T-helper 2 cell treated with Interferon-gamma antibody and Interleukin-4, amounts not matched to agents 100 ng/mL and 5 ng/mL, for 36 hours (primary cell): ENCODE data around the gene C16orf96. TPM values are rescaled to one million over a fixed set of nuclear protein-coding genes. Genes with fewer than 3 reads are reported as not detected.

Experiments
- intact Hi-C: fragments of 100-400 bp; cut with micrococcal nuclease; formaldehyde crosslinking; loops from one replicate; pipeline ENCODE4 v1.15.1; 2023
- total RNA-seq: library from RNA; stranded (reverse); gene quantifications from 2 replicates; pipeline ENCODE4 v1.2.3, GENCODE V29; 2022

C16orf96 gene
- total RNA-seq, 1 donor from 2014 or later: 0.05 TPM

DNA sequence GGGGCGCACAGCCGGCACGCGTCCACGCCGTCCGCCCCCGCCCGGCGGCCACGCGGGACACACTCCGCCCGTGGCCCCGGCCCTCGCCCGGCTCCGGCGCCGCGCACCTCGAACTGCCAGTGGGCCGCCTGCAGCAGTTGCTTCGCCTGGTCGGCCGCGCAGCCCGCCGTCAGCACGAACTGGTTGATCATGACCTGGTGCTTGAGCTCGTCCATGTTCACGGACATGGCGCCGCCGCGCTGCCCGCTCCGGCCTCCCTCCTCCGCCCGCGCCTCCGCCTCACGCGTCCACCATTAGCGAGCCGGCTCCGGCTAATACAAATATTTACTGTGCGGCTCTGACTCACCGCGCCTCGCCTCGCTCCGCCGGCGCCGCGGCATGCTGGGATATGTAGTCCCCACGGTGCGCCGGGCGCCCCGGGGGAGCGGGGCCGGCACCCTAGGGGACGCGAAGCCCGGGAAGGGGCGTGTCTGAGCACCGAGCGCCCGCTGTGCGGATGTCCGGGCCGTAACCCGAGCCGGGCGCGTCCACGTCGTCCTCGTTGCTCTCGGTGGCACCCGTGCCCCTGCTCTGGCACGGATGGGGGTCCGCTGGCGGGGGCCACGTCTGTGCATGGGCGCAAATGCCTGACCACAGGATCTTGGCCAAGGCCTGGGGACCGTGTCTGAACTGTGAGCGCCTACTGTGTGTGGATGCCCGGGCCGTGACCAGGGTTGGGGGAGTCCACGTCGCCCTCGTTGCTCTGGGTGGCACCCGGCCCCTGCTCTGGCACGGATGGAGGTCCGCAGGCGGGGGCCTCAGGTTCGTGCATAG is 58.6 kb downstream of the C16orf96 start, which contains the start of gene UBALD1:
UBALD1 (minus strand) TSS at position 318 of the 813 bp plus-strand sequence; CDS start at position 227, 91 bp downstream.
- intact Hi-C loops: loop anchor here (2.0 to 10.0 kb wide), 5 partner anchors 110 to 340 kb away; partner anchors contain the start of genes DNAJA3, TFAP4 and ZNF500

DNA sequence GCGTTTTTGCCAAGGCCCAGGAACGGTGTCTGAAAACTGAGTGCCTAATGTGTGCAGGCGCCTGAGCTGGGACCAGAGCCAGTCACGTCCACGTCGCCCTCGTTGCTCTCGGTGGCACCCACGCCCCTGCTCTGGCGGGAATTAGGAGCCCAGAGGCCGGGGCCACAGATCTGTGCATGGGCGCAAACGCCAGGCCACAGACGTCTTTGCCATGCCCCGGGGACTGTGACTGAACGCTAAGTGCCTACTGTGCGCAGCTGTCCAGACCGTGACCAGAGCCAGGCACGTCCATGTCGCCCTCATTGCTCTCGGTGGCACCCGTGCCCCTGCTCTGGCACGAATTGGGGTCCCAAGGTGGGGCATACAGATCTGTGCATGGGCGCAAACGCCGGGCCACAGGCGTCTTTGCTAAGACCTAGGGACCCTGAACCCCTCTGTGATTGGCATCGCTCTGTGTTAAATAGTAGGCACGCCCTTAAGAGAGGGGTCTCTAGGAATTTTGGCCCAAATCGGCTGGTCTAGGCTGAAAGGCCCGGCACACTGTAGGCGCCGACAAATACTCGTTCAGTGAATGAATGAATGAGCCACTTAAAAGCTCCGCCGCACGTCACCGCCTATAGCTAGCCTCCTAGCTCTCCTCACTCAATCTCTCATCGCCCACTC is 59.4 kb downstream of the C16orf96 start:
- intact Hi-C loops: loop anchor here (1.0 to 10.0 kb wide), 12 partner anchors 9 to 343 kb away; partner anchors contain the start of genes ANKS3, CDIP1, DNAAF8 and DNAJA3

DNA sequence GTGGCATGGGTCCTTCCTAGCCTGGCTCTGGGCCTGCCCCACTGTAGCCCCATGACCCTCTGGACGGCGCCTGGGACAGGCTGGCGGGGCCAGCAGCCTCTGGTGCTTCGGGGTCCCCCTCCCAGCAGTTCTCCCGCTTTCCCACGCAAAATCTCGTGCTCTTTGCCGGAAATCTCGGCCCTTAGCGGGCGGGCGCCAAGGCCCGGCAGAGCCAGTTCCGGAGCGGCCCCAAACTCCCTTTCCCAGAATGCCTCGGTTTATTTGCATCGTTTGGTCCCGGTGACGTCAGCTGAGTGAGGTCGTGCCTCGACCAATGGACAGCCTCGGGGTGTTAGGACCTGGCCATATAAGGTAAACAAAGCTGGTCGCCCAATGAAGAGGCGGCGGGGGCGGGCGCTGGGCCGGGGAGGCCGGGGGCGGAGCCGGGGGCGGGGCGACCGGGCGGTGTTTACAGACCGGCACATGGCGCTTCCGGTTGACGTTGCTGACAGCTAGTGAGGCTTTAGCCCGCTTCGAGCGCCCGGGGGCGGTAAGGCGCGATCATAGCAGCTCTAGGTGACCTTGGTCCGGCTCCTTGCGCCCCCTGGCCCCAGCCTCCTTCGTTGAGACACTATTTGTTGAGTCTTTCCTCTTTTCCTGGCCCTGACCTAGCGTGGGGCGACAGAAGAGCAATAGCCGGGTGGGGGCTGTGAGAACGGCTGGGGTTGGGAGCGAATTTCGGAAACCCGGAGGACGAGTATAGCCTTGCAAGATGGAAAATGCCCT is 60.1 kb downstream of the C16orf96 start:
- intact Hi-C loops: loop anchor here (1.0 to 10.0 kb wide), 11 partner anchors 8 to 342 kb away; partner anchors contain the start of genes ANKS3, CDIP1, DNAAF8 and HMOX2

DNA sequence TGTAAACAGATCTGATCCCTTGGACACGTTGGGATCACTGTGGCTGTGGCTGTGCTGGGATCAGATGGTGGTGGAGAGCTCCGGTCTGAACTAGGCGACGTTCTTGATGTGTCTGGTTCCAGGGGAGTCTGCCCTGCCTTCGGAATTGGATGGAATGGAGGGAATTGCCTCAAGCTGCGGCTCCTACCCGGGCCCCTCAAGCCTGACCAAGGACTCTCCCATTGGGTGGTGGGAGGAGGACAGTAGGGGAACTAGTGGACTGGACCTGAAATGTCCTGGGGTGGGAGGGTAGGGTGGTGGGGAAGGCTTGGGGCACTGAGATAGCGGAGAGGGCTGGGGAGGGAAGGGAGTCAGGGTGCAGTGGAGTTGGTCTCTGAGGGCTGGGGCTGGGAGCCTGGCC is 61.7 kb downstream of the C16orf96 start:
- intact Hi-C loops: loop anchor here (2.0 to 10.0 kb wide), 7 partner anchors 75 to 343 kb away; partner anchors contain the start of genes ANKS3, DNAAF8, HMOX2 and NUDT16L1

DNA sequence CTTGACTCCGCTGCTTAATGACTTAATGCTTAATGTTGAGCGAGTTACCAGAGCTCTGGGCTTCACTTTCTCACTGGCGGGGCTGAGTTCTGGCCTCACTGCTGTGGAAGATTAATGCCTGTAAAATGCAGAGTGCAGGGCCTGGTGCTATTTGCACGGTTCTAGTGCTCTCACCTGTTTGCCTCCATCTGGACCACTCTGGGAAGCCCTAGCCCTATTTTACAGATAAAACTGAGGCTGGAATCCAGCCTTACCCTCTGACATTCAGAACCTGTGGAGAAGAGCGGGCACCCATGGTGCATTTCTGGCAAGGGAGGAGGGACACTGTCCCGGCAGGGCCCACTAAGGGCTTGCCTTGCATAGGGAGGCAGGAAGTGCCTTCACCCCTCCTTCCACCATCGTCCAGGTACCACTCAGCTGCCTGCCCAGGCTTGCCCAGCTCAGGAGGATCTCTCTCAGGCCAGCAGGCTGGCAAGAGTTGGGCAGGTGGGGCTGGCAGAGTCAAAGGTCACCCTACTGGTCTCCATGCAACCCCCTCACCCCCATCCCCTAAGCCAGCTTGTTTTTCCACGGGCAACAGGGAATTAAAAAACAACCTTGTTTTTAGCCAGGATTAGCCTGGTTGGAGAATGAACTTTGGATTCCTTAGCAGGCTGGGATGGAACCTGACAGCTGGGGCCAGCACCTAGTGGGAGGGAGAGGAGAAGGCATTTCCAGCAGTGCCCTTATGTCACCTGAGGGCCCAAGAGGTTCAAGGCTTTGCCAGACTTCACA is 62.7 kb downstream of the C16orf96 start:
- intact Hi-C loops: loop anchor here (5.0 to 10.0 kb wide), 4 partner anchors 114 to 344 kb away; partner anchors contain the start of genes TFAP4 and ZNF500

DNA sequence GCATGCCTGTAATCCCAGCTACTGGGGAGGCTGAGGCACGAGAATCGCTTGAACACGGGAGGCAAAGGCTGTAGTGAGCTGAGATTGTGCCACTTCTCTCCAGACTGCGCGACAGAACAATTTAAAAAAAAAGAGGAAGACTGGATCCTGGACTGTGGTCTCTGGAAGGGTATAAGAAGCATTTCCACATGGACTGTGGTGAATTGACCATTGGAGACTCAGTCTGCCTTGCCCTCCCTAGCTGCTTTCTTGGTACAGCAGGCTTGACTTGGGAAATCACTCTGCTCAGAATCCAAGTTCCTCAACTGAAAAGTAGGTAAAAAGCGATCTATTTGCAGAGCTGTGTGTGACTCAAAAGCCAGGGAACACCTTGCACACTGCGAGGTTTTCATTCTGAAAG is 67.5 kb downstream of the C16orf96 start:
- intact Hi-C loops: no loop called here

DNA sequence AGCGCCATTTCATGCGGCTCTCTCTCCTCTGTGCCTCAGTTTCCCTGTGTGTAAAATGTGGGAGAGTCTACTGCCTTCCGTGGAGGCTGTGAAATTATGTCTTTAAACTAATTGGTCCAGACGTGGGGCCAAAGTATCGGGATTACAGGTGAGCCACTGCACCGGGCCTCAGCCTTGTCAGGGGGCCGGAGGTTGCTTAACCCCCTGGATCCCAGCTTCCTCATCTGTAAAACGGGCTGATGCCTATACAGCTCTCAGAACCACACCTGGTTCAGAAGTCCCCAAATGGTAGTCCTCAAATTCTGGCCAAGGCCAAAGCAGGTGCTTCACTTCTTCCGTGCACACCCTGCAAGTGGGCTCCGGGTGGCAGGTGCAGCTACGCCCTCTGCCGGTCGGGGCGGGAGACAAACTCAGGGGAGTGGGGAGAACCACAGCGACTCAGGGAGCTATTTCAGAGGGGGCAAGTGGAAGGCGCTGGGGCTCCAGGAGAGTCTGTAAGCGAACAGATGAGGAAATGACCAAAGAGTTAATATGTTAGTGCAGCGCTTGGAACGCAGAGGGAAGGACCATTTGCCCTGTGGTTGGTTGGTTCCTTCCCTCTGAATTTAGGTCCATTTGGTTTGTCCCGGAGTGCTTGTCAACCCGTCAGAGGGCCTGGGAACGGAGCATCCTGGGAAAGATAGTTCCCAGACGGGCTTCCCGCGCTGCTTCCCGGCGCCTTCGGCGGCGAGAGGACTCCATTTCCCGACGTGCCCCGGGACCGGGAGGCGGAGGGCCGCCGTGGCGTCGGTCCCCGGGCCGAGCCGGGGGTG is 68.1 kb downstream of the C16orf96 start, which contains the start of gene MGRN1:
MGRN1 (plus strand) TSS at position 812 of the 812 bp plus-strand sequence. CDS start 135 bp downstream, outside the sequence.
- intact Hi-C loops: loop anchor here (1.0 to 2.0 kb wide), 6 partner anchors 8 to 223 kb away; partner anchors contain the start of genes ANKS3, DNAAF8, DNAJA3 and GLYR1

DNA sequence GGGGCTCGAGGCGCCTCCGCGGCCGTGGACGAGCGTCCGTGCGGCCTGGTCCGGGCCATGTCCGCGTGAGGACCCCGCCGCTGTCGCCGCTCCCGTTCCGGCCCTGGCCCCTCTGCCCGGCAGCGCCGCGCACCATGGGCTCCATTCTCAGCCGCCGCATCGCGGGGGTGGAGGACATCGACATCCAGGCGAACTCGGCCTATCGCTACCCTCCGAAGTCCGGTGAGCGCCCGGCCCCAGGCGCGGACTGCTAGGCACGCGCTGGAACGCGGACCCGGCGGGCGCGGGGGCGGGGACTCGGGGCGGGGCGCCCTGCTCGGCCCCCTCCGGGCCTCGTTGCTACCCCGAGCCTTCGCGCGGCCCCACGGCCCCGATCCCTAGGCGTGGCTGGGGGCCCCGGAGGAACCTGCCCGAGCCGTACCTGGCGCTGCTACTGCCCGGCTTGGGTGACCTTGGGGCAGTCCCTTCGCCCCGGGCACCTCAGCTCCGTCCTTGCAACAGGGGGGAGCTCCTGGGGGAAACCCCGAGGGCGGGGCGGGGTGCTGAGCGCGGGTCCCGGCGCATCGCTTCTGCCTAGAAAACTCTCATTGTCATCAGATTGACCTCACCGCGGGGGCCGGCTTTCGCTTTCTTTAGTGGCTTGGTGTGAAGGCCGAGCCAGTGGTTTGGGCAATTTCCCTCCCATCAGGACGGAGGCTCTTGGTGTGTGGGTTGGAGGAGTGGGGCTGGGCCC is 68.9 kb downstream of the C16orf96 start:
- intact Hi-C loops: loop anchor here (1.0 to 2.0 kb wide), 6 partner anchors 9 to 222 kb away; partner anchors contain the start of genes ANKS3, DNAAF8, DNAJA3 and GLYR1

DNA sequence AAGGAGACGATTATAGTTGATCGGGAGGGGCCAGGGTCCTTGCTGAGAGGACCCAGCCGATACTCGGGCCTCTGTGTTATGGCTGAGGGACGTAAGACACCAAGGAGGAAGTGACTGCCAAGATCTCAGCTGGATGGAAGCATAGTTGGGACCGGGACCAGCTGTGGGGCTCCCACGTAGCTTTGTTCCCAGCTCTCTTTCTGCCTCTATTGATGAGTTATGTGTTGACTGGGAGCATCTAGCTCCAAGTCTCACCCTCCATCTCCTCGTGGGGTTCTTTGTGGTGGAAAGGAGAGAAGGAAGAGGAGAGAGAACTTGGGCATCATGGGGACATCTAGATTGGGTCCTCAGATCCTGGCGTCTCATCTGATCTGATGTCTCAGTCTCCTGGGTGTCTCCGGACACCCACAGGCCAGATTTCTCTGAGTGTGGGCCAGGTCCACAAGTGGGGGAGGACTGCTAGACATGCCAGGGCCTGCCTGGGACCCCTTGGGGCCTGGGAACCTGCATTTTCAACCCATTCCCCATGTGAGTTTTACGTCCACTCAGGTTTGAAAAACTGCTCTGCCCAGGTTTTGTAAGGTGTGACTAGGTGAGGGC is 69.5 kb downstream of the C16orf96 start:
- intact Hi-C loops: loop anchor here (2.0 kb wide), 3 partner anchors 109 to 201 kb away; partner anchors contain the start of genes ANKS3, DNAAF8, DNAJA3 and HMOX2

DNA sequence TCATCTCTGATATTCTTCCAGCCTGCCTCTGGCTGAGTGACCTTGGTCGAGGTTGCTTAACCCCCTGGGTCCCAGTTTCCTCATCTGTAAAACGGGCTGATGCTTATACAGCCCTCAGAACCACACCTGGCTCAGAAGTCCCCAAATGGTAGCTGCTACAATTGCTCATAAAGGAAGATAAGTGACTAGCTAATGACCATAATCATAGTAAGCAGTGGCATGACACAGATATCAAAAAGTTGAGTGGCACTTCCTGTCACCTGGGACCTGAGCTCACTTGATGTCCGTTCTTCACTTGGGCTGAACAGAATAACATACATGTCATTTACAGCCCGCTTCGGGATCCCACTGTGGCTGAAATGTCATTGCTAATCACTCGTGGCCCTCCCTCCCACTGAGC is 70.3 kb downstream of the C16orf96 start:
- intact Hi-C loops: no loop called here

DNA sequence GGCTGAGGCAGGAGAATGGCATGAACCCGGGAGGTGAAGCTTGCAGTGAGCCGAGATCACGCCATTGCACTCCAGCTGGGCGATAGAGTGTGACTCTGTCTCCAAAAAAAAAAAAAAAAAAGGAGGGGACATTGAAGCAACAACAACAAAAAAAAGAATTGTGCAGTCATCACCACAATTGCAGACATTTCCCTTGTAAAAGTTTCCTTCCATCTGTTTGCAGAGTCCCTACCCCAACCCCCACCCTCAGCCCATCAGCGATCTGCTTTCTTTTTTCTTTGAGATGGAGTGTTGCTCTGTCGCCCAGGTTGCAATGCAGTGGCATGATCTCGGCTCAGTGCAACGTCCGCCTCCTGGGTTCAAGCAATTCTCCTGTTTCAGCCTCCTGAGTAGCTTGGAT is 72.1 kb downstream of the C16orf96 start:
- intact Hi-C loops: no loop called here

DNA sequence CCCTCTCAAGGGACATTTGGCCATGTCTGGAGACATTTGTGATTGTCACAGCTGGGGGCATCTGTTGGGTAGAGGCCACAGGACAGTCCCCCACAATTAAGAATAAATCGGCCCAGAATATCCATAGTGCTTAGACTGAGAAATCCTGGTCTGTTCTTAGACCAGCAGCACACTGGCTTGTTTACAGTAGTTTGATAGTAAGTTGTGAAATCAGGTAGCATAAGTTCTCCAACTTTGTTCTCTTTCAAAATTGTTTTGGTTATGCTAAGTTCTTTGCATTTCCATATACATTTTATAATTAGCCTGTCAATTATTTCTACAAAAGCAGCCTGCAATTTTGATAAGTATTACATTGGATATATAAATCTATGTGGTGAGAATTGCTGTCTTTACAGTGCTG is 75.3 kb downstream of the C16orf96 start:
- intact Hi-C loops: no loop called here

DNA sequence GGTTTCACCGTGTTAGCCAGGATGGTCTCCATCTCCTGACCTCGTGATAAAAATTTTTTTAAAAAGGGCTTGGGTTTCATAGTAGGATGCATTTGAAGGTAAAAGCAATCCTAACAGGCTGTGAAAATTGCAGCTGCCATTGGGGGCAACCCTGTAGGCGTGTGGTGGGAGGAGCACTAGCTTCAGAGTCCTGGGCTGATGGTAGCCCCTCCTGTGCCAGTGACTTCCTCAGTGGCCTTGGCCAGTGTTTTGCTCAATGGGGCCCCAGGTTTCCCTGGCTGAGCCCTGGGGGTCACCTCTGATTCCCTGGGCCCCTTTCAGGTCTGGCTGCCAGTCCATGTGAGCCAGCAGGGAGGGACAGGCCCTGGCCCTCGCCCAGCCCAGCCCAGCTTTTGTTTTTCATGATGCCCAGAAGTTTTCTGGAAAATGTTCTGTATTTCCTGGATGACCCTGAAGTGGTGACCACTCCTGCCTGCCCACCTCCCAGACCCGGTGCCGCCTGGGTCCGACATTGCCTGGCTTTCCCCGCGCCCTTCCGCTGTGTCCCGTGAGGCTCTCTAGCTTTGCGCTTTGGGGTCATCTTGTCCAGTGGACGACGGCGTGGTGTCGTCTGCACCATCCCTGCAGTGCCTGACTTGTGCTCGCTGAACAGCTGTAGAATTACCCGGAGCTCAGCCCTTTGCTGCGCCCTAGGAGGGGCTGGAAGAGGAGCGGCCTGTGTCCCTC is 77.9 kb downstream of the C16orf96 start:
- intact Hi-C loops: no loop called here

DNA sequence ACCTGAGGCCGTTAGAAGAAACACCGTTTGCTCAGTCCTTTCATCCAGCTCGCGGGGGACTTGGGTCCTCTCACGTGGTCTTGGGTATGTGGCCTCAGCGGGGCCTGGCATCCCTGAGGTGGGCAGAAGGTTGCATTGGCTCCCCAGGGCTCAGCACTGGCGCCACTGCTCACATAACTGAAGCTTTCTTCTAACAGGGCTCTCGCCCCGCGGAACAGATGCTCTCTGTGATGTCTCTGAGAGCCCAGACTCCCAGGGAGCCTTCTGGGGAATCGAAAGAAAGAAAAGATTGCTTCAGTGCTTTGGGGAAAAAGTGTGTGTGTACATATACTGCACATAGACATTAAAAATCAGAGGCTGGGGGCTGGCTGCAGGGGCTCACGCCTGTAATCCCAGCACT is 78.6 kb downstream of the C16orf96 start:
- intact Hi-C loops: no loop called here

DNA sequence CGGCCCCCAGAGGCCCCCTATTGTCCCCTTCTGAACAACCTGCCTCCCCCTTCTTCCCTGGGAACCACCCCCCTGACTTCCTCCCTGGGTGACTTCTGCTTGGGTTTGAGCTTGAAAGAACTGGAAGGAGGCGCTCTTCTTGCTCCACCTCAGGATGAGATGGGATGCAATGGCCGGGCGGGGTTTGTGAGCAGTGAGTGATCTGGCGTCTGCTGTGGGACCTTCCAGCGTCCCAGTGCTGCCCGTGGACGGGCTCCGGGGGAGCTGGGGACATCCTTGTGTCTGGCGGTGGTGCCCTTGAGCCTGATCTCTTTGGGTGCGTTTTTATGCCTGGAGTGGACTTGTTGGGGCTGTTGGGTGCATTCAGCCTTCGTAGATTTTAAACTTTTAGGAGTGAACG is 80.1 kb downstream of the C16orf96 start:
- intact Hi-C loops: no loop called here

DNA sequence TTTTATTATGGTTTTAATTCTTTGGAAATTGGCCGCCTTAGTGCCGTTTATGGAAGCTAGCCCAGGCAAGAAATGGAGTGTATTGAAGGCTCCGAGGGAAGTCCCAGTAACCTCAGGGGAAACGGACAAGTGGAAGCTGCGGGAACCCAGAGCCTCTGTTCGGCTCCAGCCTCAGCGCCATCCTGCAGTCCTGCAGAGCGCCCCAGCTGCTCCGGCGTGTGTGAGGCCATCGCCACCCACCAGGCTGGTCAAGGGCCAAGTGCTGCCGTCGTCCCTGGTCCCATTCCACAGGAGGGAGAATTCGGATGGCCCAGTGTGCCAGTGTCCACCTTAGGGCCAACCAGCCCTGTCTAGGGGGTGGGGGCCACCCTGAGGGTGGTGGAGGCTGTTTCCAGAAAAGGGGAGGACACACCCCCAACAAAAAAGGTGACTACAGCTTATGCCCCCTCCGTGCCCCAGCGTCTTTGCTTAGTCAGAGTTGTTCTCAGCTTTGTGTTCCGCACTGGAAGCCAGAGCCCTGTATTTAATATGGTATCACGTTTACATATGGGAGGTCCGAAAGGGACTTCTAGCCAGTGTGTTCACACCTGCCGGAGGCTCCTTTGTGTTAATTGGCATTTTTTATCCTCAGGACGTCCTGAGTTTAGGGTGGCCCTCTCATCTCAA is 81.5 kb downstream of the C16orf96 start:
- intact Hi-C loops: no loop called here
